Measurements from ENCODE around the gene POC1B.
A peak's percentile ranks its signal among the peaks of the same experiment; 100 is the strongest.

POC1B gene

DNA sequence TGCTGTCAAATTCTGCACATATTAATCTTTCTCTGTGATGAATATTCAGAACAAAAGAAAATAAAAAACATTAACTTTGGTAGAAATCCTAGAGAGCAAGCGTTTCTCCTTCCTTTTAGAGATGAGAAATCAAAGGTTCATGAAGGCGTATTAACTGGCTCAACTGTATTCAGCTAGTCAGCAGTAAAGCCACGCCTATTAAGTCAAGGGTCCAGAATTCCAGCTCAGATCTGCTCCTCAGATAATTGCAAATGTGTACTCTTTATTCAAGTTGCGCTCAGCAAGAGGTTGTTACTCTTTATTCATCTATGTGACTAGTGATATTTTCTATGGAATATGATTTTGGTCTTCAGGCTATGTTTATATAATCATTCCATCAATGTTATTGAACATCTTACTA lies 13.1 kb upstream of the POC1B start:
- no peak for DNase-seq

DNA sequence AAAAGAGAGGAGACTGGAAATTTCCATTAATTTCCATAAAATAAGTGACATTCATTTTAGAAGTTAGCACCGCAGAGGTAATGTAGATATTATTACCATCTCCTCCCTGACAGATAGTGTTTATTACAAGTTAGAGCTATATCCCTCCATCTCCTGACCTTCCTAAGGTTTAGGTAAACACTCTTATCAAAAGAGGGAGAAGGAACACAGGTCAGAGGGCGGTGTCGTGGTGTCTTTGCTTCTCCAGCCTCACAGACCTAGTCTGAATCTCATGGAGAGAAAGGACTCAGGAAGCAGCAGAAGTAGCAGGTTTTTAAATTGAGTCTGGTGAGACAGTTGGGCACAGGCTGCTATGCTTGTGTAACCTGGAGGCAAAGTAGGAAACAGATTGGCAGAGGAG lies 11.5 kb upstream of the POC1B start:
- no peak for DNase-seq

DNA sequence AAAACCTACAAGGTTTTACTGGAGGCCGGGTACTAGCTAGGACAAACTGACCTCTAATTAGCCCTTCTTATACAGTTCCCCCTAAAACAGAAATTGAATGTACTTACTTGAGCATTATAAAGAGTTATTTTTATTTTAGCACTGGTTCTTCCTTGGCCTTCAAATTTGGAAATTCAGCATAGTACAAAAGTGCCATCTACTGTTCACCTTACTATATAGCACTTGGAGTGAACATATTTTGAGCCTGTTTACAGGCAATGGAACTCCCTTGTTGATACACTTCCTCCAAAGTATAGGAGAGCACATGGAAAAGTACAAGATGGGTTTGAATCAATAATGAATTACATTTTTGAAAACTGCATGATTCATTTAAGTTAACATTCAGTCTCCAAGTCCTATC lies 3.9 kb upstream of the POC1B start:
- no peak for DNase-seq

DNA sequence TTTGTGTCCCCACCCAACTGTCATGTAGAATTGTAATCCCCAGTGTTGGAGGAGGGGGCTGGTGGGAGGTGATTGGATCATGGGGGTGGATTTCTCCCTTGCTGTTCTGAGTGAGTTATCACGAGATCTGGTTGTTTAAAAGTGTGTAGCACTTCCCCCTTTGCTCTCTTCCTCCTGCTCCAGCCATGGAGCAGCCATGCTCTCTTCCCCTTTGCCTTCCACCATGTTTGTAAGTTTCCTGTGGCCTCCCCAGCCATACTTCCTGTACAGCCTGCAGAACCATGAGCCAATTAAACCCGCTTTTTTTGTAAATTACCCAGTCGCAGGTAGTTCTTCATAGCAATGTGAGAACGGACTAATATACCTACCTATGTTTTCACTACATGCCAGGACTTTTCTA lies 2.6 kb upstream of the POC1B start:
- no peak for DNase-seq

DNA sequence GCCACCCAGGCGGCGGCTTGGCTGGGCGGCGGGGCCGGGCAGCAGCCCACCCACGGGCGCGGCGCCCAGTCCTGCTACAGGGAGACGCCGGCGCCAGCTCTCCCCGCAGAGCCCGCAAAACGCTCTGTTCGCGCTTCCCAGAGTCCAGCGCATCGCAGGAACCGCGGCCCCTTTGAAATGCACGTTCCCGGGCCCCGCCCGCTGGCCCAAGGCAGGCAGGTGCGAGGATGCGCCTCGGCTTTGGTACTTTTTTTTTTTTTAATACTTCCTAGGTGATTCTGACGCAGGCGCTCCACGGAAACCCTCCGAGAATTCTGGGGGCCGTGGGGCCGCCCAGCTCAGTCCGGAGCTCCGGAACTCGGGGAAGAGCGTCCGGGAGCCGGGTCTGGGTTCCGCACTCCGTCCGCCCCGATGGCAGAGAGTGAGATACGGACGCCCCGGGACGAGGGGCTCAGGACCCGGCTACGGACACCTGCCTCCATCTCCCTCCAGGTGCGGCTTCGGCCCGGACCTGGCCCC lies 483 bp downstream of the POC1B start:
- DNase-seq = peak; percentile 58

DNA sequence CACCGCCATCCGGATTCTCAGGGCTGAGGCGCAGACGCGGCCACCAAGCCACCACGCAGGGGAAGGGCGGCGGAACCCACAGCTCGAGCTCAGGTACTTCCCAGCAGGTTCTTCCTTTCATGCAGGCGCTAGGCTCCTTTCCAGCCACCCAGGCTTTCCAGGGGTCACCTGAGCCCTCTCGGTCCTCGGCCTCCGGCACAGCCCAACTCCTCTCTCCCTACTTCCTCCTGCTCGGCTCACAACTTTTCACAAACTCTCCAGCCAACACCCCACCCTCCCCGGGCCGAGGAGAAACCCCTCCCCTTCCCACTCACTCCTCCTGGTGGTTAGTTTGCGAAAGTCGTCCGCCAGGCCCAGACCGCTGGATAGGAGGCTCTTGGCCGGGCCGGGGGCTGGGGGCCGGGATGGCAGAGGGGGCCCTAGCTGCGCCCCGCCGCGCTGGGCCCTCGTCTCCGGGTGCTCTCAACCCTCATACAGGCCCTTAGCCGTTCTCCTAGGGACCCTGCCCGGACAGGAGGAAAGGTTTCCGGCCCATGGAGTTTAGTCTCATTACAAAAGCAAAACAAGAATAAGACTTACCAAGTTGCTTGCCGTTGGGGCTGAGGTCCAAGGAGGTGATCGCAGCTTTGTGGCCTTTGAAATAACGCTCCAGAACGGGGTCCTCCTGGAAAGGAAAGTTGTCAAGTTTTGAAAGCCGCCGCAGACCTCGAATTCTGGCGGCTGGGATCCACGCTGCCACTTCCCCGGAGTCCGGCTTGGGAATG lies 1.1 kb downstream of the POC1B start, which contains the start of gene GALNT4:
TSS of gene GALNT4 (minus strand) at position 256 of the 764 bp plus-strand sequence. CDS start at position 9, 247 bp downstream.
- peak; percentile 81 for DNase-seq

DNA sequence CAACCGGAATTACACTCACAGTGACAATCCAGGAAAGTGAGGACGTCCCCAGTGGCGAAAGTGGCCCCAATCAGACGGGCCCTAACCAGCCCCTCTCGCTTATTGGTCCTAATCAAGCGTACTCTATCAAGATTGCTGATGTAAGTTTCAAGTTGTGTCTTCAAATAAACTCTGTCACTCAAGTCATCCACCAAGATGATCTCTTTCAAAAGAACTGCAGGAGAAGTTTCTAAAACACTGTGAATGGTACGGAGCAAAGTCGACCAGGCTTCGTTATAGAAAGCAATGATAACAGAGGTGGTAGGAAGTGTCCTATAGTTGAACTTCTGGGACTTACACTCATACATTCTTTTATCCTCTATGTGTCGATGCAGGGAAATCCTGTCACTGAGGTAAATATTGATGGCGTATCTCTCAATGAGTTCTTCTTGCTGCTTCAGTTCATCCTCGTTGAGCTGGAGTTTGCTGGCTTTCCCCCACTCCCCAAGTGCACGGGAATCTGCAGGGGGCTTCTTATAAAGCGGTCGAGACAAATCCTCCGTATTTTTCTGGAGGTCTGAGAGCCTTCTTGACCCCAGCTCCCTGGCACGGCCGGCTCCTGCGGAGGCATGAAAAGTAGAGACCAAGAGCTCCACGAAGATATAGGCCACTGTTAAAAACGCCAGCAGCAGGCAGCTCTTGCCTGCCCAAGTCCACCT lies 1.9 kb downstream of the POC1B start:
- DNase-seq = no peak

DNA sequence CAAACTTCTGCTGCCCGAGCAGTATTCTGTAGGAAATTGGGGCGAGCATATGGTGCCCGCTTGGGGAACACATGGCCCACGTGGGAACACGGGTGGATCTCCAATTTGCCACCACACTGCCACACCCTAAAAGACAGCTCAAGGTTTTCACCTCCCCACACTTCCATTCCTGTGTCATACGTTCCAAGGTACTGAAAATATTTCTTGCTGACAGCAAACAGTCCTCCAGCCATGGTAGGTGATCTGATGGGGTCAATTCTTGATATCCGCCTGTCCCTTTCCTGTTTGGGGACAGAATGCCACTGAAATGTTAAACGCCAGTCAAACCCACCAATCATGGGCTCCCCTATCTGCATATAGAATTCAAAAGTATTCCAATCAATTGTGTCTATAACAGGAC lies 2.5 kb downstream of the POC1B start:
- no peak for DNase-seq

DNA sequence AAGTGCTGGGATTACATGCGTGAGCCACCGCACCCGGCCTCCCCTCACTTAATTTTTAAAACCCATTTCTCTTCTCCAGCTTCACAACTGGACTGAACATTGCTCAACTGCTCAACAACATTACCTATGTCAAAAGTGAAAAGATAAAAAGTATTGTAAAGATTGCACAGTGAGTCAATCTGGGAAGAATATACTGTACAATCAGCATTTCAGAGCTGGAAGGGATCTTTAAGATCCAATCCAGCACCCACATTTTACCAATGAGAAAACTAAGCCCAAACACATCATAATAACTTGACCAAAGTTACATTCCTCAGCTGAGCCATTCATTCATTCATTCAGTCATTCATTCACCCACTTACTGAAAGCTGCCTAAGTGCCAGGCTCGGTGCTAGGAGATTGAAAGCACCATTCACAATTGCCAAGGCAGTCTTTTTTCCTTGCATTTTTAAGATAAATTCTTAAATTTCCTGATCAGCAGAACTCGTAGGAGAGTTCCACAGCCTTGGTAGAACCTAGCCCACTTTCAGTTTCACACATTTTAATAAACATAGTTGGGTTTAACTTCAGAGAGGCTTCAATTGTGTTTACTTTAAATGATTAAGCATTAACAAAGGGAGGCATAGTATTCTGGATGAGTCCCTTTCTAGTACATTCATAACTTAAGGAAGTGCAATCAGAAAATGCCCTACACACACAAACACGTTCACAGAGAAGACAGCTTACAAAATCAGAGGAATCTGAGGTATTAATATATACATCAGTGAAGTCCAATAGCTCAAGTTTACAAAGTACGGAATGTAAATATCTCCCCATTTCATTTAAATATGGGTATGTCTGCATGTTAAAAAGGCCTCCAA lies 4.3 kb downstream of the POC1B start:
- no peak for DNase-seq

DNA sequence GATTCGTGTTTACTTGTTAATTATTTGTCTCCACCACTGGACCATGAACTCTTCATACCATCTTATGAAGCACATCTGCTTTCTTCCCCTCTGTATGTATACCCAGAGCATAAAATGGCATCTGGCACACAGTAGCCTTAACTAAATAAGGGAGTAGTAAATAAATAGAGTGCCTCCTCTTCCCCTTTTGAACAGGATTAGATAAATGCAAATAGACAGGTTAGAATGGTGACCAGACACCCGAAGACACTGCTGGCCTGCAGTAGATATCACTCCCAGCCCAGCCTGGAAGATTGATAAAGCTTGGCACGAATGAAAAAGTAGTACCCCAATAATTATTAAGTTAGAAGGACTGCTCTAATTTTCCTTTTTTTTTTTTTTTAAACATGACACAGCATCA lies 8.1 kb downstream of the POC1B start:
- no peak for DNase-seq

DNA sequence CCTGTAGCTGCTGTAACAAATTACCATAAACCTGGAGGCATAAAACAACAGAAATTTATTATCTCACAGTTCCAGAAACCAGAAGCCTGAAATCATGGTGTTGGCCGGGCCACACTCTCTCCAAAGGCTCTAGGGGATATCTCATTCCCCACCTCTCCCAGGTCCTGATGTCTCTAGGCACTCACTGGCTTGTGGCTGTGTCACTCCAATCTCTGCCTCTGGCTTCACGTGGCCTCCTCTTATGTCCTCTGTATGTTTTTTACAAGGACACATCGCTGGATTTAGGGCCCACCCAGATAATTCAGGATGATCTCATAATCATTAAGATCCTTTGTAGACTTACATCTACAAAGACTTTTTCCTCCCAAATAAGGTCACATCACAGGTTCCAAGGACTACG lies 9.2 kb downstream of the POC1B start:
- DNase-seq = no peak

DNA sequence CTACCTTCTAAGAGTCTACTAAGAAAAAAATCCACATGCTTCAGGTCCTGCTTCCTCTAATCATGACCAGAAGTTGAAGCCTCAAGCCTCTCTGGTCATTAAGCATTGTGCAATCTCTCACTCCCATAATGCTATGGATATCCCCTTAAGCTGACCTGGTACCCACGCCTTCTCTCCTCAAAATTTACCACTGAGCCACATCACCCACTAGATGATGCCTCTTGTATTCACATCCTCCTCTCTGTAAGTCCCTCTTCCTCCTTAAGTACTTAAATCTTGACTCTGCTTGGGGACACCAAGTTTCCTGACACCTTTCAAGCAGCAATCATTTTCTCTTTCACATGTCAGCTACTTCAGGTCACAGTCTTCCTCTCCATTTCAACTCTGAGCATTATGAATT lies 11.1 kb downstream of the POC1B start:
- no peak for DNase-seq

DNA sequence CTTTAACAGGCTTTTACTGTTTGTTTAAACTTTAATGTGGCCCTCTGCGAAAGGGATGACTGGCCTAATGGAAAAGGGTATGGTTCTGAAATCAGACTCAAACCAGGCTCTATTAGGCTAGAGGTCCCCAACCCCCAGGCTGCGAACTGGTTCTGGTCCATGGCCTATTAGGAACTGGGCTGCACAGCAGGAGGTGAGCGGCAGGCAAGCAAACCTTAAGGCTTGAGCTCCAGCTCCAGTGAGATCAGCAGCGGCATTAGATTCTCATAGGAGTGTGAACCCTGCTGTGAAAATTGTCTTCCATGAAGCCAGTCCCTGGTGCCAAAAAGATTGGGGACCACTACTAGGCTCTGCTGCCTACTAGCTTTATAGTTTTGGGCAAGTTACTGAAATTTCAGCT lies 12.3 kb downstream of the POC1B start:
- no peak for DNase-seq

DNA sequence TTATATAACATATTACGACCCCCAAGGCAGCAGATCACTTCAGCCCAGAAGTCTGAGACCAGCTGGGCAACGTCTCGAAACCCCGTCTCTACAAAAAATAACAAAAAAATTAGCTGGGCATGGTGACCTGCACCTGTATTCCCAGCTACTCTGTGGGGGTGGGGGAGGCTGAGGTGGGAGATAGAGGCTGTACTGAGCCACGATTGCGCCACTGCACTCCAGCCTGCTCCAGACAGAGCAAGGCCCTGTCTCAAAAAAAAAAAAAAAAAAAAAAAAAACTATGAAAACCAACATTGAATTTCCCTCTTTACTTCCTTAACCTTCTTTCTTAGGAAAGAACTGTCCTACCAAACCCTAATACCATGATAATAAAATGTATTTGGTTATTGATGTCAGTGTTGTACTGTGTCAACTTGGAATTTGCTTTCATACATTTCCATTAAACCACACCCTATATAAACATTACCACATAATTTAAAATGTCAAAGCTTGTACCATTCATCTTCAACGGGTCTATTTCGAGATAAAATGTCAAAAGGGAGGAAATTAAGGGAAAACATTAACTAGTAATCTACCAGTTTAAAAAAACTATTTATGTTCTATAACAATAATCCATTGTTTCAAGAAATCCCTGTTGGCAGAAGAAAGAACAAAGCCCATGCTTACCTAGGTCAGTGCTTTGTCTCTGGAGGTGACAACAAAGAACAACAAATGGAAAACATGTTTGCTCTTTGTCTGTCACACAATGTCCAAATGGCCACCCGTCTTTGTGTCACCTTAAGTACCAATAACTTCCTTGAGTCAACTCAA lies 18.6 kb downstream of the POC1B start:
- DNase-seq = no peak

DNA sequence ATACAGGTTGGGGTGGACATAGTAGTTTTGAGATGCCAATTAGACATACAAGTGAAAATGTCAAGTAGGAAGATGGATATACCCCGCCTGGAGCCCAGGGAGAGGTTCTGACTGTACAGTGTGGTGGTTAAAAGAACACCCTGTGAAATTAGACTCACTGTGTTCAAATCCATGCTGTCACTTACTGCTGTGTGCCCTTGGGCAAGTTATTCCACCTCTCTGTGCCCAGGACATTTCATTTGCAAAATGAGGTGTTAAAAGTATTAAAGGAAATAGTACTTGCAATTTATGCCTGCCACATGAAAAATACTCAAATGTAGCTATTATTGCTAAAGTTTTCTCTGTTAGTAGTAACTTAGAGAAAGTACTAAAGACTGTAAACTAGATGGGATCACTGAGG lies 19.8 kb downstream of the POC1B start:
- DNase-seq = no peak

DNA sequence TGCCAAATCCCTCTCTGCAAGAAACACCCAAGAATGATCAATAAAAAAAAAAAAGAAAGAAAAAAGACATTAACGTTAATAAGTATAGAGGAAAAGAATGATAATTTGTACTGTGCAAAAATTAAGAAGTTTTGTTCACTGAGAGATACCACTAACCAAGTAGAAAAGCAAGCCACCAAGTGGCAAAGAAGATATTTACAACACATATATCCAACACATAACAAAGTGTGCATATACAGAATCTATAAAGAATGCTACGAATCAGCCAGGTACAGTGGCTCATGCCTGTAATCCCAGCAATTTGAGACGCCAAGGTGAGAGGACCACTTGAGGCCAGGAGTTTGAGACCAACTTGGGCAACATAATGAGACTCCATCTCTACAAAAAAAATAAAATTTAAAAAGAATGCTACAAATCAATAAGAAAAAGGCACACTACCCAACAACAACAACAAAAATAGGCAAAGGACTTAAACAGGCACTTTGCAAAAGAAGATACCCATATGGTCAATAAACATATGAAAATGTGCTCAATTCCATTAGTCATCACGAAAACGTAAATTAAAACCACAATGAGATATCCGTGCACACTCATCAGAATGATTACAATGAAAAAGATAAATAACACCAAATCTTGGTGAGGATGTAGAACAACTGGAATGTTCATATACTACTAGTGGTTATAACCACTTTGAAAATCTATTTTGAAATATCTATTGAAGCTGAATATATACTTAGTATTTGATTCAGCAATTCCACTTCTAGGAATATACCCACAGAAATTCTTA lies 21.1 kb downstream of the POC1B start:
- no peak for DNase-seq

DNA sequence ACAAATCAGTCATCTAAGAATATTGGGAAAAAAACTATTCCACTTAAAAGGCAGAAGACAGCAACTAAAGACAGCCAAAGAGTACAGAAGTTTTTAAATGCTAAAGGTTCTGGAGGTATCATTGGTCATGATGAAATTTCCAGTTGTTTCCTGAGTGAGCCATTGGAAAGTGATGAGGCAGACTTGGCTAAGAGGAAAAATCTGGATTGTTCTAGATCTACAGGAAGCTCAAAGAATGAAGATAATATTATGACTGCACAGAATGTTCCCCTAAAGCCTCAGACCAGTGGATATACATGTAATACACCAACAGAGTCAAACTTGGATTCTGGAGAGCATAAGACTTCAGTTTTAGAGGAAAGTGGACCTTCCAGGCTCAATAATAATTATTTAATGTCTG lies 24.1 kb downstream of the POC1B start:
- DNase-seq = no peak

DNA sequence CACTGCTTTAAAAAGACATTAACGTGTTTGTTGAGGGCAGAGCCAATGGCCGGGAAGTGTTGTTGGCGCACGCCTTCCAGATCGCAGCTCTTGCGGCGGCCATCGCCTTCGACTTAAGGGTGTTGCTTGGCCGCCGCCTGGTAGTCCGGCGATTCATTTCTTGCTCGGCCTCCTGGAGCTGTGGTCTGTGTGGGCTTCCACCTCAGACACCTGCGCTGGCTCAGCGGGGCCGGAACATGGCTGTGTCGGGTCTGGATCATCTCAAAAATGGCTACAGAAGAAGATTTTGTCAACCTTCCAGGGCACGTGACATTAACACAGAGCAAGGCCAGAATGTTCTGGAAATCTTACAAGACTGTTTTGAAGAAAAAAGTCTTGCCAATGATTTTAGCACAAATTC lies 26.0 kb downstream of the POC1B start:
- no peak for DNase-seq

DNA sequence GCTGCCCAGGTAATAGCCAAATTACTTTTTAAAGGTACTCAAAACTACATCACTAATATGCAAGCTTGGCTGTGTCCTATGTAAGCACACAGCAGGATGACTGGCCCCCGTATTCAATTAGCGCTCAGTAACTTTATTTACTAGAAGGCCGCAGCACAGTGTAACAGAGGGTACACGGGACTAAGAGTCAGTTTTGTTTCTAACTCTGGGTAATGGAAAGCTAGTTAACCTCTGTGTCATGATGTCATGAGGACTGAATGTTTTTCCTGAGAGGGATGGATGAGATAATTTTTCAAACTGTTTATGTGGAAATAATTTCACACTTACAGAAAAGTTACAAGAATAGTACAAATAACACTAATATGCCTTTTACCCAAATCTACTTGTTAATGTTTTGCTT lies 28.4 kb downstream of the POC1B start:
- DNase-seq = no peak

DNA sequence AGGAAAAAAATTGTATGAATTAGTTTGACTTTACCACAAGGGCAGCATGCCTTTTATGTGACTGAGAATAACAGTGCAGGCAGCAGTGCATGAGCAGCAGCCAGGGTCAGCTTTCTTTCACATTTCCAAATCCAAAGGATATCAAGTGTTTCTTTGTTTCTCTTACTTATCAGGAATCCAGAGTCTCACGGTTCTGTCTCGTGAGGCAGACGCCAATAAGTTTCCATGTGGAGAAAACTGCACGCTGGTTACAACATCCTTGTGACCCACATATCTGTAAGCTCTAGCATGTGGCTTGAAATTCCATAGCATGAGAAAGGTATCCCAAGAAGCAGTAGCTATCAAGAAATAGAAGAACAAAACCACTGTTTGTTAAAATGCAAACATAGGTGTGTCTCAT lies 28.8 kb downstream of the POC1B start:
- DNase-seq = no peak

DNA sequence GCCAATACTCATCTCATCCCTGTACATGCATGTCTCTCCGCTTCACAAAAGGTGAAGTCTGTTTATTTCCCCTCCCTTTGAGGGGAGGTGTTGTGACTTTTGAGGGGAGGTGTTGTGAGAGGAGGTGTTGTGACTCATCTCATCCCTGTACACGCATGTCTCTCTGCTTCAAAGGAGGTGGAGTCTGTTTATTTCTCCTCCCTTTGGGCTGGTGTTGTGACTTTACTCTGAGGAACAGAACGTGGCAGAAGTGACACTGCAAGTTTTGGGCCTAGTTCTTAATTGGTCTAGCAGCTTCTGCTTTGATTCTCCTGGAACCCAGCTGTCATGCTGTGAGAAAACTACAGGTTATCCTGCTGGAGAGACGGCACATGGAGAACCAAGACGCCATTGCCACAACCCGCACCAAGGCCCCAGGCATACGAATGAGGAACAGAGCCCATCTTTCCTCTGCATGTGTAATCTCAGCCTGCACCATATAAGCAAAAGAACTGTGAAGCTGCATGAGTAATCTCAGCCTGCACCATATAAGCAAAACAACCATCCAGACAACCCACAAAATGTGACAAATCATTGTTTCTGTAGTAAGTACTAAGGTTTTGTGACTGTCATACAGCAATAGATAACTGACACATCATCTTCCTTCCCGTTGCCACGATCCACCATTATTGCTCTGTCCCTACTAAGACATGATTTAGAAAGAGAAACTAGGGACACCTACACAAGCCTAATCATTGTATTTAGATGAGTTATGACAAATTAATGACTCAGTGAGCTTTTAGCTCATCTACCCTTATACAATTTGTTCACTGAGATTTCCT lies 31.2 kb downstream of the POC1B start:
- peak; percentile 61 for DNase-seq

Data from activated CD4-positive, alpha-beta T cell treated with anti-CD3 and anti-CD28 coated beads for 48 hours (primary cell).